NT2/D1 (cell line): Measurements from ENCODE around the gene CLMP.
"Not testable (repeated sequence)": the region's sequence is repeated elsewhere in the genome, so short reads cannot be mapped to it uniquely, and the experiment has no call there.

Experiments used
- DNase-seq: peaks from one replicate; pipeline ENCODE4 v3.0.0-alpha.2; 2011; ENCODE audit warnings: low read depth, low spot score
- H3K27me3 ChIP-seq: 2 replicates; pipeline ENCODE4 v1.6.0; 2011; ENCODE audit warnings: mild to moderate bottlenecking; ENCODE audit not compliant: insufficient read length, insufficient read depth
- H3K36me3 ChIP-seq: 2 replicates; pipeline ENCODE4 v1.6.1; 2011; ENCODE audit warnings: mild to moderate bottlenecking, low read length, mixed read lengths; ENCODE audit not compliant: insufficient read depth, insufficient read length
- H3K4me1 ChIP-seq: 2 replicates; pipeline ENCODE4 v1.5.1; 2011; ENCODE audit not compliant: insufficient read depth, insufficient read length
- H3K4me3 ChIP-seq: 2 replicates; pipeline ENCODE4 v1.5.1; 2011; ENCODE audit warnings: low read depth; ENCODE audit not compliant: insufficient read length
- H3K9ac ChIP-seq: 2 replicates; pipeline ENCODE4 v1.6.0; 2011; ENCODE audit warnings: low read depth; ENCODE audit not compliant: insufficient read length
- H3K9me3 ChIP-seq: 2 replicates; pipeline ENCODE4 v1.5.1; 2011; ENCODE audit warnings: mild to moderate bottlenecking, low read length; ENCODE audit not compliant: insufficient read depth
- SUZ12 ChIP-seq: IDR thresholded peaks from 2 replicates; pipeline ENCODE4 v1.6.1; 2011; ENCODE audit not compliant: insufficient read length, insufficient read depth; ENCODE audit errors: extremely low read depth
- YY1 ChIP-seq: IDR thresholded peaks from 2 replicates; pipeline ENCODE4 v1.6.1; 2011; ENCODE audit not compliant: insufficient read length, insufficient read depth
- ZNF274 ChIP-seq: IDR thresholded peaks from 2 replicates; pipeline ENCODE4 v1.6.1; 2011; ENCODE audit warnings: mild to moderate bottlenecking, low read depth, low read length

The CLMP gene

GRCh38 chr11:123206791-123207434 is 11.9 kb upstream of the CLMP start:
- H3K9ac ChIP-seq: no peak overlapping the region
- H3K36me3 ChIP-seq: no peaks in the 10 kb centered on the region
- no peaks in the 10 kb centered on the region for H3K27me3 ChIP-seq
- peaks cover 2% of the 10 kb centered on the region for H3K4me1 ChIP-seq
- H3K9me3 ChIP-seq: no peaks in the 10 kb centered on the region
- TF ChIP-seq SUZ12 (no peak), YY1 (no peak), ZNF274 (no peak)
- DNase-seq: no peak
- no peak overlapping the region for H3K4me3 ChIP-seq

GRCh38 chr11:123206055-123206454 is 11.0 kb upstream of the CLMP start:
- not testable (repeated sequence) for H3K27me3 ChIP-seq

GRCh38 chr11:123203934-123204333 is 8.9 kb upstream of the CLMP start:
- no peaks in the 10 kb centered on the region for H3K27me3 ChIP-seq
- DNase-seq: no peak

More at GRCh38 chr11:123206055-123206454, 11.0 kb upstream of the CLMP start:
- not testable (repeated sequence) for DNase-seq, H3K9ac ChIP-seq, H3K36me3 ChIP-seq, H3K4me1 ChIP-seq, H3K9me3 ChIP-seq, H3K4me3 ChIP-seq

GRCh38 chr11:123203471-123203870 is 8.4 kb upstream of the CLMP start:
- H3K9ac ChIP-seq: no peak overlapping the region
- no peak overlapping the region for H3K4me3 ChIP-seq
- DNase-seq: no peak
- peaks cover 2% of the 10 kb centered on the region for H3K4me1 ChIP-seq
- H3K36me3 ChIP-seq: no peaks in the 10 kb centered on the region
- no peaks in the 10 kb centered on the region for H3K27me3 ChIP-seq
- H3K9me3 ChIP-seq: no peaks in the 10 kb centered on the region
- TF ChIP-seq YY1 (no peak), ZNF274 (no peak), SUZ12 (no peak)

More at GRCh38 chr11:123203934-123204333, 8.9 kb upstream of the CLMP start:
- TF ChIP-seq YY1 (no peak), ZNF274 (no peak), SUZ12 (no peak)
- Histone ChIP-seq H3K4me3 (no peak overlapping the region), H3K36me3 (no peaks in the 10 kb centered on the region), H3K9ac (no peak overlapping the region), H3K4me1 (peaks cover 2% of the 10 kb centered on the region), H3K9me3 (no peaks in the 10 kb centered on the region)

- Histone ChIP-seq H3K4me3 (no peak overlapping the region), H3K9me3 (no peaks in the 10 kb centered on the region), H3K36me3 (no peaks in the 10 kb centered on the region), H3K9ac (no peak overlapping the region), H3K27me3 (no peaks in the 10 kb centered on the region), H3K4me1 (peaks cover 7% of the 10 kb centered on the region)
- TF ChIP-seq YY1: no peak
- TF ChIP-seq ZNF274: no peak
- no peak for TF ChIP-seq SUZ12
- DNase-seq: no peak
Observed at GRCh38 chr11:123202155-123203151, 7.4 kb upstream of the CLMP start.

GRCh38 chr11:123200264-123200663 is 5.2 kb upstream of the CLMP start:
- TF ChIP-seq YY1 (no peak), SUZ12 (no peak), ZNF274 (no peak)
- H3K36me3 ChIP-seq: no peaks in the 10 kb centered on the region
- no peaks in the 10 kb centered on the region for H3K9me3 ChIP-seq
- H3K9ac ChIP-seq: no peak overlapping the region
- H3K27me3 ChIP-seq: no peaks in the 10 kb centered on the region
- DNase-seq: no peak
- no peak overlapping the region for H3K4me3 ChIP-seq
- peaks cover 7% of the 10 kb centered on the region for H3K4me1 ChIP-seq

- TF ChIP-seq YY1 (no peak), ZNF274 (no peak), SUZ12 (no peak)
- peaks cover 5% of the 10 kb centered on the region for H3K4me1 ChIP-seq
- no peaks in the 10 kb centered on the region for H3K9me3 ChIP-seq
- peaks cover 4% of the 10 kb centered on the region for H3K36me3 ChIP-seq
- no peak for DNase-seq
- H3K27me3 ChIP-seq: no peaks in the 10 kb centered on the region
- H3K9ac ChIP-seq: no peak overlapping the region
- H3K4me3 ChIP-seq: no peak overlapping the region
Observed at GRCh38 chr11:123197711-123198110, 2.7 kb upstream of the CLMP start.
